Cortex of kidney (tissue), 1 donor: ENCODE results near the gene SPON1.

Experiments
- DNase-seq: peaks from one replicate; lab custom pipeline; 2025; lab: John Stamatoyannopoulos, UW

Gene SPON1

GRCh38 chr11:14036469-14036868 is 73.9 kb downstream of the SPON1 start:
- DNase-seq = no peak

- DNase-seq = no peak
Observed at GRCh38 chr11:14041040-14041439, 78.5 kb downstream of the SPON1 start.

GRCh38 chr11:14041565-14041964 is 79.0 kb downstream of the SPON1 start:
- no peak for DNase-seq

GRCh38 chr11:14042686-14043465 is 80.4 kb downstream of the SPON1 start:
- no peak for DNase-seq

GRCh38 chr11:14044916-14045315 is 82.4 kb downstream of the SPON1 start:
- no peak for DNase-seq

GRCh38 chr11:14045417-14045816 is 82.9 kb downstream of the SPON1 start:
- DNase-seq = no peak

- DNase-seq = no peak
Observed at GRCh38 chr11:14052198-14052597, 89.7 kb downstream of the SPON1 start.

- DNase-seq = no peak
Observed at GRCh38 chr11:14054116-14055107, 91.9 kb downstream of the SPON1 start.

- no peak for DNase-seq
Observed at GRCh38 chr11:14055936-14056335, 93.4 kb downstream of the SPON1 start.

GRCh38 chr11:14058061-14058460 is 95.5 kb downstream of the SPON1 start:
- no peak for DNase-seq

GRCh38 chr11:14059491-14059890 is 97.0 kb downstream of the SPON1 start:
- DNase-seq = no peak

GRCh38 chr11:14061721-14062120 is 99.2 kb downstream of the SPON1 start:
- DNase-seq = no peak

GRCh38 chr11:14065141-14065540 is 102.6 kb downstream of the SPON1 start:
- no peak for DNase-seq

GRCh38 chr11:14065681-14066080 is 103.2 kb downstream of the SPON1 start:
- DNase-seq = no peak

- no peak for DNase-seq
Observed at GRCh38 chr11:14067686-14068085, 105.2 kb downstream of the SPON1 start.

GRCh38 chr11:14070896-14071295 is 108.4 kb downstream of the SPON1 start:
- DNase-seq = no peak

GRCh38 chr11:14073849-14074476 is 111.4 kb downstream of the SPON1 start:
- DNase-seq = no peak

- DNase-seq = no peak
Observed at GRCh38 chr11:14075118-14076078, 112.9 kb downstream of the SPON1 start.

- DNase-seq = no peak
Observed at GRCh38 chr11:14079011-14079410, 116.5 kb downstream of the SPON1 start.

GRCh38 chr11:14079797-14080196 is 117.3 kb downstream of the SPON1 start:
- DNase-seq = no peak

GRCh38 chr11:14081581-14082231 is 119.2 kb downstream of the SPON1 start:
- no peak for DNase-seq
